ENCODE measurements around the gene MTHFSD.

MTHFSD gene, protein sequence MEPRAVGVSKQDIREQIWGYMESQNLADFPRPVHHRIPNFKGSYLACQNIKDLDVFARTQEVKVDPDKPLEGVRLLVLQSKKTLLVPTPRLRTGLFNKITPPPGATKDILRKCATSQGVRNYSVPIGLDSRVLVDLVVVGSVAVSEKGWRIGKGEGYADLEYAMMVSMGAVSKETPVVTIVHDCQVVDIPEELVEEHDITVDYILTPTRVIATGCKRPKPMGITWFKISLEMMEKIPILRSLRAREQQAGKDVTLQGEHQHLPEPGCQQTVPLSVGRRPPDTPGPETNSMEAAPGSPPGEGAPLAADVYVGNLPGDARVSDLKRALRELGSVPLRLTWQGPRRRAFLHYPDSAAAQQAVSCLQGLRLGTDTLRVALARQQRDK

DNA sequence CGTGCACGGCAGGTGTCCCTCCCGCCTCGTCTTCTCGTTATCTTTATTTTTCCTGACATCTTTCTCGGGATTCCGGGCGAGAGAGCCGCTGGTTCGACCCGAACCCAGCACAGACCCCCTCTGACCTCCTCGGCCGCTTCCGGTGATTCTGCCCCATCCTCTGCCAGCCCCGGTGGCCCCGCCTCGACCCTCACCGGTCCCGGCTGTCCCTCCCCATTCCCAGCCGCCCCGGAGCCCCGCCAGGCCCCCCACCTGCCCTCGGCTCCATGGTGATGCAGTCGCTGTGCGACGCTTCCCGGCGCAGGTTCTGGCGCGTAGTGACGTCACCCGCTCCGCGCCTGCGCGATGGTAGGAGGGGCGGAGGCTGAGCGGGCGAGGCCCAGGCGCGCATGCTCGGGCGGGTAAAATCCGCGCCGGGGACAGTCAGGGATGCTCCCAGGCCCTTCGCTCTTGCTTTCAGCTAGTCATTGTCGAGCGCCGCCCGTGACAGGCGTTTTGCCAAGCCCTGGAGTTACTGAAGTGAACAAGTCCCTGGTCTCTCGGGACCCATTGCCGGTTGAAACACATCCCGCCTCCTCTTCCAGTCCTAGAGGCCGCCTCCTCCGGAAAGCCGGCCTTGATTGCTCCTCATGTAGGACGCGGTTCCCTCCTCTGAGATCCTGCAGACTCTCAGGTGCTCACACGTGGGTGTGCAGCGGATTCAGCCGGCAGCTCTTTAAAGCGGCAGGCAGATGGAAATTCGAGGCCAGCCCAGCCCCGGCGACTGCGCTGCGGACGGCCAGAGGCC lies at the start of gene MTHFSD:
Gene MTHFSD, minus strand, starts transcription at position 319 of the 787 bp plus-strand sequence. Its CDS starts 51 bp downstream, at position 268.
- H3K9me3 Mint-ChIP-seq, result no peaks in the 10 kb centered on the region
- H3K27ac Mint-ChIP-seq, result peak within 1 kb of the TSS; percentile 97
- peaks cover 24% of the 10 kb centered on the region for H3K27me3 Mint-ChIP-seq
- H3K4me3 Mint-ChIP-seq, result peak within 1 kb of the TSS; percentile 94
- peak; percentile 94 for DNase-seq
- CTCF ChIA-PET, result no interaction called here
- peaks cover 9% of the 10 kb centered on the region for H3K36me3 Mint-ChIP-seq
- H3K4me1 Mint-ChIP-seq, result peaks cover 27% of the 10 kb centered on the region

DNA sequence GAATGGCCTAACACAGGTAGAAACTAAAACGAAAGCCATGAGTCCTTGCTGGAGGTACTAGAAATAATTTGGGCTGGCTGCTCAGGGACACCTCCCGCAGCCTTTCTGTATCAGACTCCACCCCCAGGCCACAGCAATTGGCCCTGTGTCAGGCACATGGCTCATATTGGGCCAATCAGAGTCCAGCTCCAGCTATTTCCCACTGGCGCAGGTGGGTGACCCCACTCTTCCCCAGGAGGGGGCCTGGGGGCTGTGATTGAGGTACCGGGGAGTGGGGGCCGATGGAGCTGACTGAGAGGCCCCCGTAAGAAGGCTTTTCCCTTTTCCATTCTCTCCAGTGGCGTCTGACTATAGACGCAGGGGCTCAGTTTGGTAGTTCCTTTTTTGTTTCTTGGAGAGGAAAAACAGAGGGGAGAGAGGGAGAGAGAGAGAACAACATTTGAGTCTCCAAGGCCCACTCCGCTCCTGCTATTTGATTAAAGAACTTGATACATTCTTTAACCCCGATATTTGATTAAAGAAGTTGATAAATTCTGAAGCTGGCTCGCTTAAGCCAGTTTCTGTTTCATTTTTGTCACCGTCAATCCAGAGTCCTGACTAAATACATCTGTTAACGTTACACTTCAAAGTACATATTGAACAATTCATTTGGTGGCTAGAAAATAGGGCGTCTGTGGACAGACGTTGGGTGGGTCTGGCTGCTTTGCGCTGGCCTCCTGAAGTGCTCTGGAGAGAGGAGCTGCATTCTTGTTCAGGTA lies 49.6 kb upstream of the MTHFSD start:
- H3K4me3 Mint-ChIP-seq, result peak overlapping the region; percentile 62
- H3K4me1 Mint-ChIP-seq, result peaks cover 10% of the 10 kb centered on the region
- no peaks in the 10 kb centered on the region for H3K9me3 Mint-ChIP-seq
- CTCF ChIA-PET, result interaction anchor here (1.0 to 1.2 kb wide), 2 partner anchors 458 to 473 kb away, joined by 3 to 4 read pairs; no protein-coding TSS in a partner anchor
- peak; percentile 72 for DNase-seq
- no peaks in the 10 kb centered on the region for H3K36me3 Mint-ChIP-seq
- H3K27me3 Mint-ChIP-seq, result peaks cover 19% of the 10 kb centered on the region
- peak overlapping the region; percentile 62 for H3K27ac Mint-ChIP-seq

DNA sequence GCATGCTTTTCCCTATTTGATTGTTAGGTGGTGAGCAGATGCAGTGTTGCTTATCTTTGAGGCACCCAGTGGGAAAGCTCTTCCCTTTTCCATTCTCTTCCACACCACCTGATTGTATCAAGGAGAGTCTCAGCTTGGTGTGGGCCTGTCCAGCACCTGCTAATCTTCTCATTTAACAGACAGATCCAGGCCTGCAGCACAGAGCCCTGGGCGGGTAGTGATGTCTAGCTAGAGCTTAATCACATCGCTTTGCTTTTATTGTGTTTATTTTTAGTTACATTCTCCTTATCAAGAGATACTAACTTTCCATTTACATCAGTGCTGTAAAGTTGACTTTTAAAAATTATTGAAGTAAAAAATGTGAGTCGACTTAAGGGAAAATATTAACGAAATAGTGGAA lies 47.5 kb upstream of the MTHFSD start:
- DNase-seq, result no peak
- CTCF ChIA-PET, result no interaction called here
- H3K27ac Mint-ChIP-seq, result no peak overlapping the region
- H3K9me3 Mint-ChIP-seq, result no peaks in the 10 kb centered on the region
- H3K27me3 Mint-ChIP-seq, result peaks cover 35% of the 10 kb centered on the region
- no peak overlapping the region for H3K4me3 Mint-ChIP-seq
- H3K36me3 Mint-ChIP-seq, result no peaks in the 10 kb centered on the region
- H3K4me1 Mint-ChIP-seq, result peaks cover 10% of the 10 kb centered on the region

DNA sequence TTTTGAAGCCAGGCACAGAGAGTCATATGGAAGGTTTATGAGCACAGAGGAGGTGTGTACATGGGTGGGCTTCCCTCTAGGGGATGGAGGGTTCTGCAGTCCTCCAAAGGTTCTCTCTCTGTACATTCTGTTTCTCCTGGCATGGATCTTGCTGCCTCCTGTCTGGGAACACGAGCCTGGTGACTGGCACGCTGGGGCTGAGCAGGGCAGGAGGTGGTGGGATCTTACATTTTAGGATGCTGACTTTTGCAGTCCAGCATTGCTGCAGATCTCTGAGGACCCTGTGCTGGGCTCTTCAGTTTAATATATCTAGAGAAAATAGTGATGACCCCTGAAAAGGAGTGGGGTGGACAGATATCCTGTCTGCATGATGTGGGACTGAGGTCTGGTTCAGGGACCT lies 46.3 kb upstream of the MTHFSD start:
- no peak overlapping the region for H3K27ac Mint-ChIP-seq
- peak; percentile 8 for DNase-seq
- no peak overlapping the region for H3K4me3 Mint-ChIP-seq
- H3K27me3 Mint-ChIP-seq, result peaks cover 40% of the 10 kb centered on the region
- no peaks in the 10 kb centered on the region for H3K36me3 Mint-ChIP-seq
- H3K9me3 Mint-ChIP-seq, result no peaks in the 10 kb centered on the region
- H3K4me1 Mint-ChIP-seq, result peaks cover 10% of the 10 kb centered on the region
- CTCF ChIA-PET, result no interaction called here

DNA sequence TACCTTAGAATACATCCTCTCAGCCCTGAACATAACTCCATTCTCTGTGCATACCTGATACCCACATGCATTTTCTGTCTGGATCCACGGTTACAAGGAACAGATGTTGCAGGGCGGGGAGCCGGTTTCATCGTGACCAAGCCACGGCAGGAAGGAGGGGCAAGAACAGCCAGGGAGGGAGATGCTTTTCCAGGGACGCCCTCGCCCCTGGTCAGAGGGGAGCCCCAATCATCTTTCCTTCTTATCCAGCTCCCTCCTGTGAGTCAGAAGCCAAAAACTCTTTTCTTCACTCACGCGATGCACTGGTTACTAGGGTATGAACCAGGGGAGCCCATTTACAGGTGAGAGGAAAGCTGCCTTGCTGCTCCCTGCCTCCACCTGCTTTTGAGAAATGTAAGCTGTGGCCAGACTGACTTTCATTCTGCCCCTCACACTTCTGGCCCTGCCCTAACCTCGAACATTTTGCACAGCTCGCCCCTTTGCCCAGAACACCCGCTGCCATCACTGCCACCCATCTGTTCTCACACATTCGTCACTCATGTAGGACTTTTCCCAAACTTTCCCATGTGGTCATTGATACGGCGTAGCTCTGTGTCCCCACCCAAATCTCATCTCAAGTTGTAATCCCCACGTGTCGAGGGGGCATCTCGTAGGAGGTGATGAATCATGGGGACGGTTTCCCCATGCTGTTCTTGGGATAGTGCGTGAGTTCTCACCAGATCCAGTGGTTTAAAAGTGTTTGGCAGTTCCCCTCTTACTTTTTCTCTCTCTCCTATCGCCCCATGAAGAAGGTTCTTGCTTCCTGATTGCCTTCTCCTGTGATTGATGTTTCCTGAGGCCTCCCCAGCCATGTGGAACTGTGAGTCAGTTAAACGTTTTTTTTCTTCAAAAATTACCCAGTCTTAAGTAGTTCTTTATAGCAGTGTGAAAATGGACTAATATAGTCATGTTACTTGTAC lies 43.9 kb upstream of the MTHFSD start:
- DNase-seq, result peak; percentile 7

DNA sequence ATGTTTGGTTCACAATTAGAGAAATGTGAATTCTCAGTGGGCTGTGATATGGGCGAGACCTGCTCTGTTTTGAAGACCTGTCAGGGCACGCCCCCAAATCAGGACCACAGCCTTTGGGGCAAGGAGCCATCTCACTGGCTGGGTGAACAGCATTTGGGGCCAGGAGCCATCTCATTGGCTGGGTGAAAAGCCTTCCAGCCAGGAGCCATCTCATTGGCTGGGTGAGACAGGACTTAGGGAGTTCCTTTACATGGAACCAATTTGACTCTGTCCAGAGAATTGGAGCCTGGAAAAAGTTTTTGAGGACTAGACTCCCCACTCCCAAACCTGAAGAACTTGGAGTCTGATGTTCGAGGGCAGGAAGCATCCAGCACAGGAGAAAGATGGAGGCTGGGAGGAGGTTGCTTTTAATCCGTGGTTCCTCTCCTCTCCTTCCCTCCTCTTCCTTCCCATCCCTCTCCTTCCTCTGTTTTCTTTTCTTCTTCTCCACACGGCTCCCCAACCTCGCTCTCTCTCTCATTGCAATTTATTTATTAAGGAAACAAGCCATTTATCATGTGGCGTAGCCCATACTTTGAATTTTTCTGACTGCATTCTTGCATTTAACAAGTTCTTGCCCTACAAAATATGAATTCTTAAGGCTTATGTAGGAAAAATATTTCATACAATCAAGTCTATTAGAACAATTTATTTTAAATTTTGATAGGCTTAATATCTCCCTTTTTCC lies 43.0 kb upstream of the MTHFSD start:
- Mint-ChIP-seq H3K36me3 (no peaks in the 10 kb centered on the region), H3K27me3 (peaks cover 49% of the 10 kb centered on the region), H3K4me3 (no peak overlapping the region), H3K4me1 (peaks cover 5% of the 10 kb centered on the region), H3K9me3 (no peaks in the 10 kb centered on the region), H3K27ac (no peak overlapping the region)
- CTCF ChIA-PET, result no interaction called here
- DNase-seq, result no peak

More for the DNA sequence above, 43.9 kb upstream of the MTHFSD start:
- peaks cover 46% of the 10 kb centered on the region for H3K27me3 Mint-ChIP-seq
- CTCF ChIA-PET, result no interaction called here
- H3K9me3 Mint-ChIP-seq, result no peaks in the 10 kb centered on the region
- no peak overlapping the region for H3K27ac Mint-ChIP-seq
- no peaks in the 10 kb centered on the region for H3K4me1 Mint-ChIP-seq
- H3K36me3 Mint-ChIP-seq, result no peaks in the 10 kb centered on the region
- H3K4me3 Mint-ChIP-seq, result no peak overlapping the region

DNA sequence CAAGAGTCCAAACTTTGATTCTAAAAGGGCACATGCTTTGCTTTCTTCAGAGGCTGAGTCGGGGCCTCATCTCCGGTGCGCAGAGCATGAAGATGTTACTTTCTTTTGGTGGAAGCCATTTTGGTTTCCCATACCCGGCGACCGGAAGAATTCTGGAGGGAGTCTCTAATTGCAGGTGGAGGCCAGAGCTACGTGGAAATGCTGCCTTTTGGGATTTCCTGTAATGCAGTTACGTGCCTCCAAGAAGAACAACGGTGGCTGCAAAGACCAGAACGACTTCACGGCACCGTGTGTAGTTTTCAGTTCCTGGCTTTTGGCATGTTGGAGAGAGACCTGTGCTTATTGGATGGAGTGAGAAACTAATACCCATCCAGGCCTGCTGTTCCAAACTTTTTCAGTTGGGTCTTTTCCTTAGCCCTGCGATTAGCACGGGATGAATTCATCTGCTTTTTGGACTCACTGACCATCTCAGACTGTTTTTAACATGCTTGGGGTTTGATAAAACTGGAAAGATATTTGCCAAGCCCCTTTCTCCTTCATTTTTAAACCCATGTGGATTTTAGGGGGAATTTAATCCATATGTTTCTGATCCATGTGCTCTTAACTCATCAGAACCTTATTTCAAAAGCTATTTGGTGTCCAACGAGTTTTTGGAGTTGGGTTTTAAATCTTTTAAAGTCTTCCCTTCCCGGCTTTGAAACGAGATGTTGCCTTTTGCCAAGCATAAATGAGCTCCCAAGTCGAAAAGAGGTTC lies 42.3 kb upstream of the MTHFSD start:
- Mint-ChIP-seq H3K4me3 (no peak overlapping the region), H3K4me1 (peaks cover 7% of the 10 kb centered on the region), H3K36me3 (no peaks in the 10 kb centered on the region), H3K27ac (no peak overlapping the region), H3K27me3 (peaks cover 48% of the 10 kb centered on the region), H3K9me3 (no peaks in the 10 kb centered on the region)
- peak; percentile 3 for DNase-seq
- CTCF ChIA-PET, result no interaction called here

DNA sequence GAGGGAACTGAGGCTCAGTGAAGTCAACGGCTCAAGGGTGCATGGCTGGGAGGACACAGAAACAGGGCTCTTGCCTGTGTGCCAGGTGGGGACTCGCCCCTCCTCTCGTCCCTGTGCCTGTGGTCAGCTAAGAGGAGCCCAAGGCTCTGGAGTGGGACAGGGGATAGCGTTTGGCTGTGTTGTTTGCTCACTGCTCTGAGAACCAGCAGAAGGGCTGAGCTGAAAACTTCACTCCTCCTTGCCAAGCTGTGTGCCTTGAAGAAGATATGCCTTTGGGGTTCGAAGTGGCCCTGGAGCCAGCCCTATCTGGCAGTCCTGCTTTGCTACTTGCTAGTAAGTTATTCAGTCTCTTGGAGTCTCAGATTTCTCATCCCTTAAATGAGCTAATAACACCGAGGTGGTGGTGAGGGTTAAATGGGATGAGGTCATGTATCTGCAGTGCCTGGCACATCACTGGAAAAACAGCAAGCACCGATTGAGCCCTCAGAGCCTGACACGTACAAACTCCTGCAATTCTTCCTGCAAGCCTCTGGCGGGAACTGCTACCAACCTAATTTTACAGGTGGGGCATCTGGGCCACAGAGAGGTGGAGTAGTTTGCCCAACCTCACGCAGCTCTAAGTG lies 41.1 kb upstream of the MTHFSD start:
- no peaks in the 10 kb centered on the region for H3K9me3 Mint-ChIP-seq
- no peaks in the 10 kb centered on the region for H3K36me3 Mint-ChIP-seq
- H3K27ac Mint-ChIP-seq, result no peak overlapping the region
- peaks cover 7% of the 10 kb centered on the region for H3K4me1 Mint-ChIP-seq
- peaks cover 41% of the 10 kb centered on the region for H3K27me3 Mint-ChIP-seq
- CTCF ChIA-PET, result no interaction called here
- DNase-seq, result peak; percentile 10
- no peak overlapping the region for H3K4me3 Mint-ChIP-seq

DNA sequence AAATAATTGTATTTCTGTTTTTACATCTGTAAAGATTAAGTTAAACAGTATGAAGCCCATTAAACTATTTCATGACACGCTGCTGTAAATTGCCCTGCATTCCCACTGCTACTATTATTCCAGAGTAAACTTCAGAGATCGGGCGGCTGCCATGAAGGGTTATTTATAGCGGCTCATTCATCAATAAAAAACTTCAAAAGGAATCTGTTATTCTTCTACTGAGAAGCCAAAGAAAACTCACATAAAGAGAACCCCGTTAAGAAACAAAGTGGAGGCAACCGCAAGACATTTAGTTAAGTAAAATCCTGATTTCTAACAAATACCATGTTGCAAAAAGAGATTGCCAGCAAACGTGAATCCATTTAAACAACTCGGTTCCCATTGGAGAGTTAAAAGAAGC lies 39.7 kb upstream of the MTHFSD start:
- H3K4me3 Mint-ChIP-seq, result no peak overlapping the region
- no peaks in the 10 kb centered on the region for H3K36me3 Mint-ChIP-seq
- CTCF ChIA-PET, result no interaction called here
- no peak overlapping the region for H3K27ac Mint-ChIP-seq
- peaks cover 7% of the 10 kb centered on the region for H3K4me1 Mint-ChIP-seq
- no peaks in the 10 kb centered on the region for H3K9me3 Mint-ChIP-seq
- peaks cover 41% of the 10 kb centered on the region for H3K27me3 Mint-ChIP-seq
- DNase-seq, result no peak

DNA sequence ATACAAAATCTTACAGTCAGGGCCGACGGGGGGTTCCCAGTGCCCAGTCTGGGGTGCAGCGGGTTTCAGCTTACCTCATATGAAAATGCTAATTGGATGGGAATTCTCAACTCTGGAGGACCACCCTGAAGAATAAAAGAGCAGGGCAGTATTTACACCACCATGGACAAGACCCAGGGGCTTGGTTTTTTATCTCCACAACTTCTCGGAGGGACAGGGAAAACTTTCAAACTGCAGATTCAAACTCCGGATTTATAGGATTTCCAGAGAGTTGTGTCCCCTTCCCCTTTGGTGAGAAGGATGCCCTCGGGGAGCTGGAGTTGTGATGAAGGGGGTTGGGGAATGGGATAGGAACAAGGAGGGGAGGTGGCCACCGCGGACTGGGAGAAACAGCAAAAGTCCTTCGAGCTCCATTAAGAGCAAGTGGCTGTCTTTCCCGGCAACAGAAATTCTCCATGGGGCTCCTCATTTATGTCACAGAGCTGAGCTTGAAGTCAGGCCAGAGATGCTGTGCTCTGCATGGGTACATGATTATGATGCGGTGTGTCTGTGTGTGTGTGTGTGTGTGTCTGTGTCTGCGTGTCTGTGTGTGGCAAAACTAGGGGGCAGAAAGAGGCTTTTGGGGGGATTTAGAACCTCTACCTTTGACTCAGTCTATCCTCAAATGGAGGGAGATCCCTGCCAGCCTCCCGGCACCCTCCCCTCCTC lies 39.0 kb upstream of the MTHFSD start:
- CTCF ChIA-PET, result no interaction called here
- no peak overlapping the region for H3K4me3 Mint-ChIP-seq
- H3K9me3 Mint-ChIP-seq, result no peaks in the 10 kb centered on the region
- DNase-seq, result peak; percentile 7
- no peak overlapping the region for H3K27ac Mint-ChIP-seq
- H3K27me3 Mint-ChIP-seq, result peaks cover 38% of the 10 kb centered on the region
- H3K4me1 Mint-ChIP-seq, result peaks cover 7% of the 10 kb centered on the region
- H3K36me3 Mint-ChIP-seq, result no peaks in the 10 kb centered on the region

DNA sequence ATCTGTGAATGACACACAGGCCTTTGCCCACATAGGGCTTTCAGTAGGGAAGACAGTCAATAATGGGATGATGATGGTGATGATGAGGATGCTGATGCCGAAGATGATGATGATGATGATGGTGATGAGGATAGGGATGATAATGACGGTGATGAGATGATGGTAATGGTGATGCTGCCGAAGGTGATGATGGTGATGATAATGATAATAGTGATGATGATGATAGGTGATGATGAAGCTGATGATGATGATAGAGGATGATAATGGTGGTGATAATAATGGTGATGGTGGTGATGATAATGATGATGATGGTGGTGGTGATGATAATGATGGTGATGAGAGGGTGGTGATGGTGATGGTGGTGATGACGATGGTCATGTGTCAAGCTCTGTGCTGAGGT lies 36.2 kb upstream of the MTHFSD start:
- H3K27ac Mint-ChIP-seq, result no peak overlapping the region
- no peak overlapping the region for H3K4me3 Mint-ChIP-seq
- H3K36me3 Mint-ChIP-seq, result no peaks in the 10 kb centered on the region
- DNase-seq, result no peak
- H3K27me3 Mint-ChIP-seq, result peaks cover 18% of the 10 kb centered on the region
- H3K9me3 Mint-ChIP-seq, result no peaks in the 10 kb centered on the region
- peaks cover 7% of the 10 kb centered on the region for H3K4me1 Mint-ChIP-seq
- CTCF ChIA-PET, result no interaction called here
